Astrocyte (in vitro differentiated cells and primary cell): ENCODE data around the gene ZSCAN9. TPM values are rescaled to one million over a fixed set of nuclear protein-coding genes. Genes with fewer than 3 reads are reported as not detected.
A peak's percentile ranks its signal among the peaks of the same experiment; 100 is the strongest.

Experiments
- DNase-seq: peaks from one replicate; pipeline ENCODE4 v3.0.0-alpha.2; 2010; ENCODE audit warnings: low read depth
- FAIRE-seq: peaks from 2 replicates; lab custom pipeline; 2011; peaks lifted over from hg19 to GRCh38; lab: Jason Lieb, UNC
- H2AFZ ChIP-seq: 2 replicates; pipeline ENCODE4 v1.6.0; 2012; ENCODE audit warnings: low read depth, low read length, inconsistent platforms
- H3K27ac ChIP-seq: 2 replicates; pipeline ENCODE4 v1.5.1; 2011; ENCODE audit warnings: low read depth, low read length, inconsistent platforms
- H3K27me3 ChIP-seq: 2 replicates; pipeline ENCODE4 v1.6.0; 2011; ENCODE audit warnings: low read length, inconsistent platforms; ENCODE audit not compliant: insufficient read depth
- H3K36me3 ChIP-seq: 2 replicates; pipeline ENCODE4 v1.5.1; 2011; ENCODE audit warnings: low read length, inconsistent platforms; ENCODE audit not compliant: insufficient read depth
- H3K4me1 ChIP-seq: 2 replicates; pipeline ENCODE4 v1.5.1; 2011; ENCODE audit warnings: low read length, inconsistent platforms; ENCODE audit not compliant: insufficient read depth
- H3K4me2 ChIP-seq: 2 replicates; pipeline ENCODE4 v1.6.0; 2012; ENCODE audit warnings: low read length, inconsistent platforms
- H3K4me3 ChIP-seq: 2 replicates; pipeline ENCODE4 v1.5.1; 2011; ENCODE audit warnings: low read depth, mild to moderate bottlenecking, low read length, inconsistent platforms; ENCODE audit not compliant: insufficient read depth
- H3K79me2 ChIP-seq: 2 replicates; pipeline ENCODE4 v1.6.0; 2012; ENCODE audit warnings: mild to moderate bottlenecking, low read length, inconsistent platforms; ENCODE audit not compliant: insufficient read depth
- H3K9ac ChIP-seq: 2 replicates; pipeline ENCODE4 v1.6.0; 2012; ENCODE audit warnings: mild to moderate bottlenecking, low read length, inconsistent platforms
- H3K9me3 ChIP-seq: 2 replicates; pipeline ENCODE4 v1.5.1; 2012; ENCODE audit warnings: low read depth, mild to moderate bottlenecking, low read length, inconsistent platforms; ENCODE audit not compliant: insufficient read depth
- H4K20me1 ChIP-seq: 2 replicates; pipeline ENCODE4 v1.6.0; 2012; ENCODE audit warnings: low read length, inconsistent platforms; ENCODE audit not compliant: insufficient read depth
- H3K27ac Mint-ChIP-seq: one replicate; pipeline ENCODE4 v1.8.0; 2021; ENCODE audit warnings: mild to moderate bottlenecking, mixed read lengths; ENCODE audit not compliant: unreplicated experiment
- H3K27me3 Mint-ChIP-seq: one replicate; pipeline ENCODE4 v1.8.0; 2021; ENCODE audit warnings: low read depth, mixed read lengths; ENCODE audit not compliant: unreplicated experiment
- H3K36me3 Mint-ChIP-seq: one replicate; pipeline ENCODE4 v1.8.0; 2021; ENCODE audit warnings: low read depth, mixed read lengths; ENCODE audit not compliant: unreplicated experiment
- H3K4me1 Mint-ChIP-seq: one replicate; pipeline ENCODE4 v1.8.0; 2021; ENCODE audit warnings: low read depth, mixed read lengths; ENCODE audit not compliant: unreplicated experiment
- H3K4me3 Mint-ChIP-seq: one replicate; pipeline ENCODE4 v1.8.0; 2021; ENCODE audit warnings: mild to moderate bottlenecking, moderate library complexity, mixed read lengths; ENCODE audit not compliant: unreplicated experiment
- H3K9me3 Mint-ChIP-seq: one replicate; pipeline ENCODE4 v1.8.0; 2021; ENCODE audit warnings: mild to moderate bottlenecking, mixed read lengths; ENCODE audit not compliant: unreplicated experiment
- CTCF ChIP-seq: IDR thresholded peaks from 2 replicates; pipeline ENCODE4 v1.5.1; 2011; ENCODE audit warnings: low read depth, mild to moderate bottlenecking, inconsistent platforms, low read length, moderate library complexity; ENCODE audit not compliant: insufficient read depth
- EZH2 ChIP-seq: IDR thresholded peaks from 2 replicates; pipeline ENCODE4 v1.6.1; 2012; ENCODE audit warnings: mild to moderate bottlenecking, low read length, inconsistent platforms; ENCODE audit not compliant: insufficient read depth
- total RNA-seq: library from RNA; stranded (reverse); gene quantifications from 2 replicates; pipeline ENCODE4 v1.2.1, GENCODE V29; 2021

Gene ZSCAN9
- total RNA-seq, 1 donor from 2014 or later = 16.9 TPM

GRCh38 chr6:28251661-28252008 is 26.6 kb downstream of the ZSCAN9 start:
- TF ChIP-seq CTCF (no peak), EZH2 (no peak)
- Histone ChIP-seq H3K9me3 (no peaks in the 10 kb centered on the region), H3K79me2 (peaks cover 15% of the 10 kb centered on the region), H3K9ac (peak overlapping the region; percentile 86), H3K4me2 (peak overlapping the region; percentile 93), H2AFZ (peak overlapping the region; percentile 92), H3K27me3 (no peaks in the 10 kb centered on the region), H3K4me1 (peaks cover 11% of the 10 kb centered on the region), H3K27ac (peak overlapping the region; percentile 32), H4K20me1 (no peaks in the 10 kb centered on the region), H3K4me3 (peak overlapping the region; percentile 81), H3K36me3 (peaks cover 3% of the 10 kb centered on the region)
- no peak for DNase-seq
- no peaks in the 10 kb centered on the region for H3K9me3 Mint-ChIP-seq
- peak overlapping the region; percentile 87 for H3K27ac Mint-ChIP-seq
- H3K4me1 Mint-ChIP-seq = peaks cover 9% of the 10 kb centered on the region
- FAIRE-seq = no peak
- H3K27me3 Mint-ChIP-seq = no peaks in the 10 kb centered on the region
- peaks cover 3% of the 10 kb centered on the region for H3K36me3 Mint-ChIP-seq
- H3K4me3 Mint-ChIP-seq = peak overlapping the region; percentile 99

GRCh38 chr6:28252009-28252975 is 27.2 kb downstream of the ZSCAN9 start, which contains the start of gene ZKSCAN4:
Gene ZKSCAN4, minus strand, starts transcription at chr6:28252269. Its CDS starts 289 bp downstream, at chr6:28251980.
- H3K4me3 ChIP-seq = peak within 1 kb of the TSS; percentile 81
- peak within 1 kb of the TSS; percentile 93 for H3K4me2 ChIP-seq
- peak within 1 kb of the TSS; percentile 86 for H3K9ac ChIP-seq
- H3K79me2 ChIP-seq = peaks cover 15% of the 10 kb centered on the region
- DNase-seq = peak; percentile 87
- Mint-ChIP-seq H3K4me1 (peaks cover 9% of the 10 kb centered on the region), H3K27me3 (no peaks in the 10 kb centered on the region), H3K4me3 (peak within 1 kb of the TSS; percentile 99), H3K36me3 (peaks cover 3% of the 10 kb centered on the region), H3K9me3 (no peaks in the 10 kb centered on the region), H3K27ac (peak within 1 kb of the TSS; percentile 87)
- no peaks in the 10 kb centered on the region for H3K9me3 ChIP-seq
- FAIRE-seq = peak; percentile 77
- H3K36me3 ChIP-seq = peaks cover 3% of the 10 kb centered on the region
- H4K20me1 ChIP-seq = no peaks in the 10 kb centered on the region
- H3K27me3 ChIP-seq = no peaks in the 10 kb centered on the region
- peak within 1 kb of the TSS; percentile 32 for H3K27ac ChIP-seq
- no peak for TF ChIP-seq EZH2
- TF ChIP-seq CTCF = no peak
- peaks cover 11% of the 10 kb centered on the region for H3K4me1 ChIP-seq
- peak within 1 kb of the TSS; percentile 92 for H2AFZ ChIP-seq

- Mint-ChIP-seq H3K27me3 (peaks cover 3% of the 10 kb centered on the region), H3K4me1 (peaks cover 9% of the 10 kb centered on the region), H3K4me3 (no peak overlapping the region), H3K27ac (no peak overlapping the region), H3K9me3 (no peaks in the 10 kb centered on the region), H3K36me3 (no peaks in the 10 kb centered on the region)
- H4K20me1 ChIP-seq = no peaks in the 10 kb centered on the region
- peaks cover 15% of the 10 kb centered on the region for H3K79me2 ChIP-seq
- no peaks in the 10 kb centered on the region for H3K27me3 ChIP-seq
- no peak overlapping the region for H3K9ac ChIP-seq
- peaks cover 11% of the 10 kb centered on the region for H3K4me1 ChIP-seq
- TF ChIP-seq EZH2 (no peak), CTCF (no peak)
- DNase-seq = no peak
- H2AFZ ChIP-seq = no peak overlapping the region
- no peak overlapping the region for H3K27ac ChIP-seq
- peaks cover 5% of the 10 kb centered on the region for H3K9me3 ChIP-seq
- H3K36me3 ChIP-seq = no peaks in the 10 kb centered on the region
- H3K4me3 ChIP-seq = no peak overlapping the region
- no peak for FAIRE-seq
- no peak overlapping the region for H3K4me2 ChIP-seq
Observed at GRCh38 chr6:28254121-28254519, 29.0 kb downstream of the ZSCAN9 start.
